Left ventricle myocardium inferior (tissue), 1 donor: ENCODE data around the gene TMEM240. TPM values are rescaled to one million over a fixed set of nuclear protein-coding genes. Genes with fewer than 3 reads are reported as not detected.

Experiments
- DNase-seq: peaks from one replicate; pipeline ENCODE4 v3.0.0-alpha.2; 2020
- H3K27ac ChIP-seq: fragments of 200-600 bp; replicated peaks from 2 replicates; pipeline ENCODE4 v1.8.0; 2021
- H3K27me3 ChIP-seq: fragments of 200-600 bp; 2 replicates; pipeline ENCODE4 v1.8.0; 2021; ENCODE audit warnings: low read depth
- H3K36me3 ChIP-seq: fragments of 200-600 bp; 2 replicates; pipeline ENCODE4 v1.8.0; 2021
- H3K4me1 ChIP-seq: fragments of 200-600 bp; 2 replicates; pipeline ENCODE4 v1.8.0; 2021
- H3K4me3 ChIP-seq: fragments of 200-600 bp; 2 replicates; pipeline ENCODE4 v1.8.0; 2021; ENCODE audit warnings: mild to moderate bottlenecking, moderate library complexity
- H3K9me3 ChIP-seq: fragments of 200-600 bp; replicated peaks from 2 replicates; pipeline ENCODE4 v1.8.0; 2021
- intact Hi-C: fragments of 100-400 bp; cut with micrococcal nuclease; formaldehyde crosslinking; loops from one replicate; pipeline ENCODE4 v1.11.0; 2022
- long read RNA-seq: library from polyadenylated mRNA; unstranded; transcript quantifications from one replicate; pipeline ENCODE4 v2.0.0, GENCODE V29; 2021
- total RNA-seq: library from RNA; stranded (reverse); fragmentation: NEBNext Ultra II Directional; extraction: Animal tissue kit (Norgen Biotek cat#: 25700); gene quantifications from one replicate; pipeline ENCODE4 v1.2.1, GENCODE V29; 2021
- TF ChIP-seq, protein P1 (sequence below): fragments of 200-600 bp; IDR thresholded peaks from 2 replicates; pipeline ENCODE4 v1.8.0; 2021; ENCODE audit warnings: antibody characterized with exemption, mild to moderate bottlenecking, borderline replicate concordance
- donor health status: DM: no; HTN: yes; CAD: no; lungs with severe emphysema.

TMEM240 gene
- total RNA-seq: 7.2 TPM
- long read RNA-seq, partial matches to known transcripts: 0 of 1 reads
- long read RNA-seq, other reads (novel, unspliced or antisense): 0 of 1 reads

DNA sequence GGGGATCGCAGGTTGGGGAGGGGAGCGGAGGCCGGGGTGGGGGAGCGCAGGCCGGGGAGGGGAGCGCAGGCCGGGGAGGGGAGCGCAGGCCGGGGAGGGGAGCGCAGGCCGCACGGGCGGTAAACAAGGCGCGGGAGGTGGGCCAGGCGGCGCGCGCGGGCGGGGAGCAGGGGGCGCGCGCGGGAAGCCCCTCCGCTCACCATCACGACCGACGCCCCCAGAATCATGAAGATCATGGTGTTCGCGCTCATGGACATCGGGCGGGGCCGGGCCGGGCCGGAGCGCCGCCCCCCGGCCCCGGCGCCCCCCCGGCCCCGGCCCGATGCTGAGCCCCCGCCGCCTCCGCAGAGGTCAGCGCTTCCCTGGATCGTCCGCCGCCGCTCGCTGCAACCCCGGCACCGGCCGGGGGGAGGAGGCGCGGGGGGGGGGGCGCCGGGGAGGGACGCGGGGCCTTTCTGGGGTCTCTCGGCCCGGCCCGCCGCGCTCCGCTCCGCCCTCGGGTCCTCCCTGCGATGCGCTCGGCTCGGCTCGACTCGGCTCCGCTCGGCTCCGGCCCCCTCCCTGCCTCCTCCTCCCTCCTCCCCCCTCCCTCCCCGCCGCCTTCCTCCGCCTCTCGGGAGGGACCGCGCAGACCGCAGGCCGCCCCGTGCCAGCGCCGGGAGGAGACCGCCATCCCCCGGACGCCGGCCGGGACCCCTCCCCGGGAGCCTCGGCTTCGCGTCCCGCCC lies at the start of gene TMEM240:
TMEM240 (minus strand) TSS at position 535 of the 728 bp plus-strand sequence; CDS start at position 257, 278 bp downstream.
- Histone ChIP-seq H3K27ac (peak within 1 kb of the TSS; percentile 86), H3K36me3 (peaks cover 23% of the 10 kb centered on the region), H3K4me1 (peaks cover 62% of the 10 kb centered on the region), H3K9me3 (no peaks in the 10 kb centered on the region), H3K4me3 (peak within 1 kb of the TSS; percentile 73), H3K27me3 (no peaks in the 10 kb centered on the region)
- intact Hi-C loops: no loop called here
- TF ChIP-seq, protein P1, sequence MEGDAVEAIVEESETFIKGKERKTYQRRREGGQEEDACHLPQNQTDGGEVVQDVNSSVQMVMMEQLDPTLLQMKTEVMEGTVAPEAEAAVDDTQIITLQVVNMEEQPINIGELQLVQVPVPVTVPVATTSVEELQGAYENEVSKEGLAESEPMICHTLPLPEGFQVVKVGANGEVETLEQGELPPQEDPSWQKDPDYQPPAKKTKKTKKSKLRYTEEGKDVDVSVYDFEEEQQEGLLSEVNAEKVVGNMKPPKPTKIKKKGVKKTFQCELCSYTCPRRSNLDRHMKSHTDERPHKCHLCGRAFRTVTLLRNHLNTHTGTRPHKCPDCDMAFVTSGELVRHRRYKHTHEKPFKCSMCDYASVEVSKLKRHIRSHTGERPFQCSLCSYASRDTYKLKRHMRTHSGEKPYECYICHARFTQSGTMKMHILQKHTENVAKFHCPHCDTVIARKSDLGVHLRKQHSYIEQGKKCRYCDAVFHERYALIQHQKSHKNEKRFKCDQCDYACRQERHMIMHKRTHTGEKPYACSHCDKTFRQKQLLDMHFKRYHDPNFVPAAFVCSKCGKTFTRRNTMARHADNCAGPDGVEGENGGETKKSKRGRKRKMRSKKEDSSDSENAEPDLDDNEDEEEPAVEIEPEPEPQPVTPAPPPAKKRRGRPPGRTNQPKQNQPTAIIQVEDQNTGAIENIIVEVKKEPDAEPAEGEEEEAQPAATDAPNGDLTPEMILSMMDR: no peak
- peak; percentile 86 for DNase-seq

DNA sequence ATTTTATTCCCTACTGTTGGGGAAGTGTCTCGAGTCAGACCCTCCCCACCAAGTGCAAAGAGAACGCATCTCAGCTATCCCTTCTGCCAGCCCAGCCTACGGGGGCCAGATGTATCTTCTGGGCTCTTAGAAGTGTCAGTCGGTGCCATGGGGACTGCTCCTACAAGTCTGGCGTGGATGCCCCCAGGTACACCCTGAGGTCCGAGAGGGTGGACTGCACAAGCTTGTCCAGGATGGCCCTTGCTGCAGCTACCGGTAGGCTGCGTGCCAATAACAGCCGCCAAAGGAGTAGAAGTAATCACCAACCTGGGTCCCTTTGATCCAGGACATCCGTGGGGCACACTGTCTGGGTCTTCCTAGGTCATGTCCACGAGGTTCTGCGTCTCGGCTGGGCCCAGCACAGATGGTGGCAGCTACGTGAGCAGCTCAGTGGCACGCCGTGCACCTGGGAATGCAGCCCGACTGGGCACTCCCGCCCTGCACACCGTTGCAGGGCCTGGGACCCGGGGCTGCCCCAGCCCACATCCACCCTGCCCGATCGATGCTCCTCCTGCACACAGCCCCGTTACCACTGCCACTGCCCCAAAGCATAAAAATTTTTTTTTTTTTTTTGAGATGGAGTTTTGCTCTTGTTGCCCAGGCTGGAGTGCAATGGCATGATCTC lies 43.1 kb upstream of the TMEM240 start:
- H3K4me1 ChIP-seq: no peaks in the 10 kb centered on the region
- intact Hi-C loops: no loop called here
- H3K27me3 ChIP-seq: peaks cover 58% of the 10 kb centered on the region
- no peaks in the 10 kb centered on the region for H3K36me3 ChIP-seq
- H3K4me3 ChIP-seq: no peak overlapping the region
- no peaks in the 10 kb centered on the region for H3K9me3 ChIP-seq
- DNase-seq: no peak
- no peak overlapping the region for H3K27ac ChIP-seq
- TF ChIP-seq, protein P1: no peak

DNA sequence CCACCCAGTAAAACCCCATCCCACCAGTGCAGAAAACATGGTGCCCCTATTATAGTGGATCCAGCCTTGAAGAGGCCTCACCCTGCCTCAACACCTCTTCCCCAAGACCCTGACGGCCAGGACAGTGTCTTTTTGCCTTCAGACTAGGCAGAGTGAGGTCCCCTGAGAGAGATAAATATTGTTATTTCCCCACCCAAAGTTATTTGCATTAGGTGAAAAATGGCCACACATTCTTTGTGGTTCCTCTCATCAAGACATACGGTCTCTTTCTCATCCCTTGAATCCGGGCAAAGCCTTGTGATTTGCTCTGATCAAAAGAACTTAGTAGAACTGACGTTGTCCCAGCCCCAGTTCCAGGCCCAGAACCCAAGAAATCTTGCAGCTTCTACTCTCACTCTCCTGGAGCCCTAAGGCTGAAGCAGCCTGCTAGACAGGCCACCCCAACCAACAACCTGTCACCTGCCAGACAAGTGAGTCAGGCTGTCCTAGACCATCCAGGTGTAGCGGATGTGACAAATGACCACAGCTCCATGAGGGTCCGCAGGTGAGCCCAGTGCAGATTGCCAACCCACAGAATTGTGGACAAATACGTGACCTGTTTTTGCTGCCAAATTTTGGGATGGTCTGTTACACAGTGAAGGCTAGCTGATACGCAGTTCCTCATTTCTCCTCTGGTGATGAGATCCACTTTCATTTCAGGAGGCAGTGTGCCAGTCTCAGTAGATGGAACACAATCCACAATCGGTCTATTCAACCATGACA lies 42.3 kb upstream of the TMEM240 start:
- no peaks in the 10 kb centered on the region for H3K9me3 ChIP-seq
- DNase-seq: no peak
- intact Hi-C loops: no loop called here
- peaks cover 55% of the 10 kb centered on the region for H3K27me3 ChIP-seq
- no peak overlapping the region for H3K4me3 ChIP-seq
- H3K4me1 ChIP-seq: no peaks in the 10 kb centered on the region
- no peak overlapping the region for H3K27ac ChIP-seq
- TF ChIP-seq, protein P1: no peak
- no peaks in the 10 kb centered on the region for H3K36me3 ChIP-seq

DNA sequence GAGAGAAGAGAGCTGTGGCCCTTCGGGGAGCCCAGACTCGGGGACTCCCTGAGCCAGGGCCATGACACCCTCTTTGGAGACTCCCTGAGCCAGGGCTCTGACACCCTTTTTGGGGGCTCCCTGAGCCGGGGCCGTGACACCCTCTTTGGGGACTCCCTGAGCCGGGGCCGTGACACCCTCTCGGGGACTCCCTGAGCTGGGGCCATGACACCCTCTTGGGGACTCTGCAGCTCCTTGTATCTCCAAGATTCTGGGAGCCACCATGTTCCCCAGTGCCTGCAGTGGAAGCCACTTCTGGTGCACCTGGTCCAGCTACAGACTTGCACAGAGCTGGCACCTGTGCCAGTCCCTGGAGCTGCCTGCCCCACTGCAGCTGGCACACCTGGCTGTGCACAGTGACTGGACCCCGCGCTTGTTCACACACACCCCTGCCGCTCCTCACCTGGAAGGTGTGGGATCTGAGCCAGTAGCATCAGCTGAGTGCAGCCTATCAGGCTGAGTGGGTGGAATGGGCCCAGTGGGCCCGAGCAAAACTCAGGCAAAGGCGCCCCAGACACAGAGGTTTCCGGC lies 38.0 kb upstream of the TMEM240 start:
- intact Hi-C loops: no loop called here
- DNase-seq: no peak

More for the DNA sequence above, 38.0 kb upstream of the TMEM240 start:
- peaks cover 24% of the 10 kb centered on the region for H3K4me1 ChIP-seq
- H3K36me3 ChIP-seq: no peaks in the 10 kb centered on the region
- no peaks in the 10 kb centered on the region for H3K9me3 ChIP-seq
- no peak overlapping the region for H3K27ac ChIP-seq
- TF ChIP-seq, protein P1: no peak
- H3K27me3 ChIP-seq: peaks cover 34% of the 10 kb centered on the region
- no peak overlapping the region for H3K4me3 ChIP-seq
